Endothelial cell of umbilical vein (primary cell): ENCODE measurements around the gene DDX42. TPM values are rescaled to one million over a fixed set of nuclear protein-coding genes. Genes with fewer than 3 reads are reported as not detected.
"Not testable (repeated sequence)": the region's sequence is repeated elsewhere in the genome, so short reads cannot be mapped to it uniquely, and the experiment has no call there.

ENCODE experiments used
- BruUV-seq: library from RNA; stranded (reverse); fragments of 400-500 nt; replicated peaks from 2 replicates; lab custom pipeline; 2021; lab: Mats Ljungman, UMichigan
- CTCF ChIA-PET: fragments of 300-600, 350-600 bp; sonication (Branson Sonifier 250); formaldehyde crosslinking; loops from one replicate; lab custom pipeline; 2021; ENCODE audit warnings: antibody characterized with exemption, inconsistent platforms; lab: Charles Lee
- POLR2A ChIA-PET: fragments of 300-600, 350-600 bp; sonication (Branson Sonifier 250); formaldehyde crosslinking; loops from one replicate; lab custom pipeline; 2021; ENCODE audit warnings: antibody characterized with exemption, inconsistent platforms; lab: Charles Lee
- DNase-seq: peaks from one replicate; pipeline ENCODE4 v3.0.0-alpha.2; 2011; ENCODE audit warnings: low read depth, low spot score
- FAIRE-seq: peaks from 2 replicates; lab custom pipeline; 2011; peaks lifted over from hg19 to GRCh38; lab: Jason Lieb, UNC
- H2AFZ ChIP-seq: 2 replicates; pipeline ENCODE4 v1.6.0; 2012; ENCODE audit warnings: low read depth, low read length, control low read depth, inconsistent platforms
- H3K27ac ChIP-seq: 2 replicates; pipeline ENCODE4 v1.5.1; 2011; ENCODE audit warnings: low read depth, mild to moderate bottlenecking, control low read depth, low read length, moderate library complexity; ENCODE audit not compliant: insufficient read depth
- H3K27me3 ChIP-seq, 2 experiments: 2 replicates each; pipeline versions ENCODE4 v1.6.0 to v1.6.1; 2011; ENCODE audit warnings: low read length in 2 of 2, mixed read lengths in 1 of 2; ENCODE audit not compliant: control insufficient read depth in 2 of 2, insufficient read depth in 2 of 2
- H3K36me3 ChIP-seq, 2 experiments: 2 replicates in 1 of 2; 3 replicates in 1 of 2; pipeline ENCODE4 v1.5.1; 2011; ENCODE audit warnings: low read length in 2 of 2, mild to moderate bottlenecking in 1 of 2, moderate library complexity in 1 of 2; ENCODE audit not compliant: control insufficient read depth in 2 of 2, insufficient read depth in 2 of 2; ENCODE audit errors: extremely low read depth in 1 of 2
- H3K4me1 ChIP-seq: 3 replicates; pipeline ENCODE4 v1.5.1; 2011; ENCODE audit warnings: mild to moderate bottlenecking, low read length; ENCODE audit not compliant: control insufficient read depth, insufficient read depth; ENCODE audit errors: extremely low read depth
- H3K4me2 ChIP-seq: 2 replicates; pipeline ENCODE4 v1.6.1; 2011; ENCODE audit warnings: low read length, control low read depth, mixed read lengths; ENCODE audit not compliant: insufficient read depth
- H3K4me3 ChIP-seq, 3 experiments: fragments of 200-600 bp in 1 of 3; sonication (generic), shearing (Covaris generic) in 1 of 3; replicated peaks in 1 of 3; 2 replicates each; pipeline ENCODE4 v1.5.1; 2011 to 2016; ENCODE audit warnings: control low read depth in 3 of 3, low read length in 3 of 3, mild to moderate bottlenecking in 2 of 3, inconsistent platforms in 1 of 3, low read depth in 1 of 3, moderate library complexity in 1 of 3; ENCODE audit not compliant: insufficient read depth in 1 of 3
- H3K79me2 ChIP-seq: 2 replicates; pipeline ENCODE4 v1.6.0; 2012; ENCODE audit warnings: low read length, inconsistent platforms; ENCODE audit not compliant: control insufficient read depth, insufficient read depth
- H3K9ac ChIP-seq: replicated peaks from 2 replicates; pipeline ENCODE3; 2011; ENCODE audit warnings: low read length, control low read depth; ENCODE audit not compliant: insufficient read depth; ENCODE audit errors: extremely low read depth
- H3K9me1 ChIP-seq: replicated peaks from 3 replicates; pipeline ENCODE4 v1.6.0; 2011; ENCODE audit warnings: mild to moderate bottlenecking, low read length; ENCODE audit not compliant: control insufficient read depth, insufficient read depth; ENCODE audit errors: extremely low read depth
- H3K9me3 ChIP-seq: replicated peaks from 2 replicates; pipeline ENCODE4 v1.5.1; 2012; ENCODE audit warnings: low read length, inconsistent platforms; ENCODE audit not compliant: control insufficient read depth, insufficient read depth
- H4K20me1 ChIP-seq: replicated peaks from 2 replicates; pipeline ENCODE3; 2011; ENCODE audit warnings: mild to moderate bottlenecking, low read length; ENCODE audit not compliant: control insufficient read depth, insufficient read depth; ENCODE audit errors: extremely low read depth
- FOS ChIP-seq: IDR thresholded peaks from 2 replicates; pipeline ENCODE4 v1.6.1; 2011; ENCODE audit warnings: mild to moderate bottlenecking, low read length, moderate library complexity, borderline replicate concordance; ENCODE audit not compliant: insufficient read depth
- GATA2 ChIP-seq: IDR thresholded peaks from 2 replicates; pipeline ENCODE4 v1.7.0; 2011; ENCODE audit warnings: low read depth, mild to moderate bottlenecking, moderate library complexity, mixed read lengths, low read length; ENCODE audit not compliant: insufficient read length, insufficient read depth
- MAX ChIP-seq: IDR thresholded peaks from 2 replicates; pipeline ENCODE4 v1.6.1; 2011; ENCODE audit not compliant: insufficient read depth, insufficient read length
- POLR2A ChIP-seq: IDR thresholded peaks from 2 replicates; pipeline ENCODE4 v1.6.1; 2012; ENCODE audit warnings: low read depth, mild to moderate bottlenecking, control low read depth, low read length
- POLR2AphosphoS5 ChIP-seq: IDR thresholded peaks from 2 replicates; pipeline ENCODE4 v1.6.1; 2012; ENCODE audit warnings: low read depth, mild to moderate bottlenecking, control low read depth, low read length, moderate library complexity; ENCODE audit not compliant: insufficient read depth
- dilution Hi-C: fragments of 300-500 bp; cut with MboI; formaldehyde crosslinking; loops from one replicate; pipeline ENCODE4 v1.15.0; 2019; ENCODE audit warnings: low sequenced_read_pairs; ENCODE audit not compliant: extremely low pct_ligation_motif_present
- intact Hi-C: fragments of 100-400 bp; cut with micrococcal nuclease; formaldehyde crosslinking; loops from one replicate; pipeline ENCODE4 v1.10.0; 2022
- polyA plus RNA-seq, 4 experiments: library from polyadenylated mRNA; depleted of rRNA in 3 of 4; stranded (reverse) in 3 of 4; unstranded in 1 of 4; fragments of >200 nt; gene quantifications; 2 replicates each; pipeline versions ENCODE4 v1.2.1 to v1.2.3, GENCODE V29; 2011 to 2012; ENCODE audit warnings: missing spikeins in 1 of 4
- total RNA-seq: library from RNA; stranded (reverse); gene quantifications from 2 replicates; pipeline ENCODE4 v1.2.3, GENCODE V29; 2021

The DDX42 gene
- total and polyA plus RNA-seq, 2 donors (not counting 3 experiments of a cell fraction or from before 2014, with no cell fraction given), result 48.1 to 124 TPM

GRCh38 chr17:63855185-63855584, 81.2 kb downstream of the DDX42 start:
- H3K79me2 ChIP-seq, result no peaks in the 10 kb centered on the region
- no TSS peak for BruUV-seq

GRCh38 chr17:63856425-63856824, 82.5 kb downstream of the DDX42 start:
- FAIRE-seq, result not testable (repeated sequence)

More at GRCh38 chr17:63855185-63855584, 81.2 kb downstream of the DDX42 start:
- intact Hi-C loops, result no loop called here
- Histone ChIP-seq H2AFZ (no peak overlapping the region), H3K4me1 (no peaks in the 10 kb centered on the region), H3K27ac (no peak overlapping the region), H3K9me1 (no peaks in the 10 kb centered on the region), H3K27me3 (peaks cover 6 to 15% of the 10 kb centered on the region in 2 experiments), H3K36me3 (no peaks in the 10 kb centered on the region), H3K4me3 (no peak overlapping the region), H3K9me3 (no peaks in the 10 kb centered on the region), H3K9ac (no peak overlapping the region), H4K20me1 (no peaks in the 10 kb centered on the region), H3K4me2 (no peak overlapping the region)
- dilution Hi-C loops, result no loop called here
- ChIA-PET CTCF (interaction anchor here (0.8 to 0.9 kb wide), 2 partner anchors 11 to 14 kb away, joined by 3 read pairs; no protein-coding TSS in a partner anchor), POLR2A (no interaction called here)
- DNase-seq (no peak), FAIRE-seq (no peak)
- no peak for TF ChIP-seq GATA2
- TF ChIP-seq POLR2A, result no peak
- no peak for TF ChIP-seq POLR2AphosphoS5
- no peak for TF ChIP-seq FOS
- no peak for TF ChIP-seq MAX

More at GRCh38 chr17:63856425-63856824, 82.5 kb downstream of the DDX42 start:
- CTCF ChIA-PET, result interaction anchor here (0.6 to 1.2 kb wide), 8 partner anchors 8 to 241 kb away, joined by 3 to 6 read pairs (median 5); no protein-coding TSS in a partner anchor
- H3K27me3 ChIP-seq, result peaks cover 10 to 19% of the 10 kb centered on the region in 2 experiments
- H3K36me3 ChIP-seq, H4K20me1 ChIP-seq, H3K9me3 ChIP-seq, H3K27ac ChIP-seq, dilution Hi-C loops, POLR2A ChIA-PET, H3K9ac ChIP-seq, intact Hi-C loops, H3K4me2 ChIP-seq, DNase-seq, H3K9me1 ChIP-seq, H2AFZ ChIP-seq, H3K79me2 ChIP-seq, H3K4me1 ChIP-seq, BruUV-seq, H3K4me3 ChIP-seq: not testable (repeated sequence)
